Activated T-helper 1 cell treated with Interleukin-2 at 50 U/mL for 16 hours (primary cell): ENCODE measurements around the gene FRMD3.

Source experiments
- DNase-seq: peaks from one replicate; pipeline ENCODE4 v3.0.0-alpha.2; 2020; ENCODE audit warnings: low read depth

The FRMD3 gene

DNA sequence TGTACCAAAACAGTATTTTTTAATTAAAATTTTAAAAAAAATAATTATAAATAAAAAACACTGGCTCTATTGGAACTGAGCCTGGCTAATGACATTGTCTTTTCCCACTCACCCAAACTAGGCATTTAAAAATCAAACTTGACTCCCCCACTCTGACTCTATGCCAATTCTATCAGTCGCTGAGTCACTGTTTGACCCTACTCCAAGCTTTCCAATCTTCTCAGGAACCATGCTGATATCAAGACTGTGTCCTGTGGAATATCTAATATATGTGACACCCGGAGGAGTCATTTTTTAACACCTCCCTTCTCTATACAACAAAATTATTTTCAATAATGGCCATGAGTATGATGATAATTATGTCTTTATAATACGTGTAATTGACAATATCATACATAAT lies 303.7 kb downstream of the FRMD3 start:
- no peak for DNase-seq

GRCh38 chr9:83233647-83234046 lies 304.6 kb downstream of the FRMD3 start:
- no peak for DNase-seq

- DNase-seq, result no peak
These were observed 307.2 kb downstream of the FRMD3 start for GRCh38 chr9:83231039-83231438.

GRCh38 chr9:83220730-83221129 lies 317.5 kb downstream of the FRMD3 start:
- DNase-seq, result no peak

- no peak for DNase-seq
These were observed 318.2 kb downstream of the FRMD3 start for GRCh38 chr9:83219924-83220438.

DNA sequence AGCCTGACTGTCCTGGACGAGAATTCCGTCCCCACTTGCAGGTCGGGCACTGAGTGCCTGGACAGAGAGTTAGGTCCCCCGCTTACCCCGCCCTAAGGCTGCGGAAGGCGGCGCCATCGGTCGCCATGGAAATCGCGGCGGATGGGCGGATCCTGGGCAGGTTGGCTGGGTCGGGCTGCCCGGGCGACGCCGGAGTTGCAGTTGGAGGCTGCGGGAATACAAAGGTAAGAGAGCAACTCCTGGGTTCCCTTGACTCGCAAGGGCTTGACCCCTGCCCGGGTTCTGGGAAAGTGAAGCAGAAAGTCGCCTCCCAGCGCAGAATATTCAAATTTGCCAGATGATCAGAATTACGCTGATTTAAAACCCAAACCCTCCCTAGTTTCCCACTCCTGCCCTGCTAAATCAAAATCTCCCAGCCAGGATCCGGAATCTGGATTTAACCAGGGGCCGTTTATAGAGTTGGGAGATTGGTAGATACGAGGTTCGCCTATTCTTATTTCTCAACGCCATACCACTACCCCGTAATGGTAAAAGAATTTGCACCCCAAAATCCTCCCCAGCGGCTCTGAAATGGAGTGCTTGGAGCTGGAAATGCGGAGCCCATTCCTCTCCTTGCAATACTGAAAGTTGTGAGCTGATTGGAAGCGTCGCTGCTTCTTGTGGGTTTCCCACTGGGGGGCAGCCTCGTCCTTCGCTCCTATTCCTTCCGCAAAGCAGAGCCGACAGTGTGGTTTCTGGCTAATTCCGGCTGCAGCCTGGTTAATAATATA lies 318.9 kb downstream of the FRMD3 start:
- DNase-seq, result no peak

DNA sequence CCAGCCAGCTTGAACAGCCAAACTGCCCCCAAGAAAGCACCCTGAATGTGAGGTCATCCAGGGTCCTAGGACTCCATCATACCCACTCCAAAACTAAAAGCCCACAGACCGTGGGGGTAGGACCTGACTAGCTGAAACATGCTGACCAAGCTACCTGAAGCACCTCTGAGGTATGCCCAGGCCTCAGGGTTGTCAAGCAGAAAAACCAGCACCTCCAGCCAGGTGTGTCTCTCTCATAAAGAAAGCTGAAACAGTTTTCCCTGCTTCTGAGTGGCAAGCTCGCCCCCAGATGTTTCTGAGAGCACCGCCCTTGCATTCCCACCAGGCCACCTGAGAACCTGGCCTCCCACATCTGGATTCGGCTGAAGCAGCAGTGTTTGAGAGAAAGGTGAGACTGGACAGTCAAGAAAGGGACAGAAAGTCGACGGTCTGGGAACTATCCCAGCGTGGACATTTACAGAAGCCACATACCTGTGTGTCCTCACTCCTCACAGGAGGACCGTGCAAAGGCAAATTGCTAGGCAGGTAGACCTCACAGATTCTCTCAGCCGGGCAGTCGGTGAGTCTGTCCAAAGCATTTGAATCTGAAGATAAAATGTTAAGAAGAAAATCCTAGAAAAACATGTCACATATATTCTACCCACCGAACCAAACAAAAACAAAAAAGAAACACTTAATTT lies 319.6 kb downstream of the FRMD3 start:
- no peak for DNase-seq

DNA sequence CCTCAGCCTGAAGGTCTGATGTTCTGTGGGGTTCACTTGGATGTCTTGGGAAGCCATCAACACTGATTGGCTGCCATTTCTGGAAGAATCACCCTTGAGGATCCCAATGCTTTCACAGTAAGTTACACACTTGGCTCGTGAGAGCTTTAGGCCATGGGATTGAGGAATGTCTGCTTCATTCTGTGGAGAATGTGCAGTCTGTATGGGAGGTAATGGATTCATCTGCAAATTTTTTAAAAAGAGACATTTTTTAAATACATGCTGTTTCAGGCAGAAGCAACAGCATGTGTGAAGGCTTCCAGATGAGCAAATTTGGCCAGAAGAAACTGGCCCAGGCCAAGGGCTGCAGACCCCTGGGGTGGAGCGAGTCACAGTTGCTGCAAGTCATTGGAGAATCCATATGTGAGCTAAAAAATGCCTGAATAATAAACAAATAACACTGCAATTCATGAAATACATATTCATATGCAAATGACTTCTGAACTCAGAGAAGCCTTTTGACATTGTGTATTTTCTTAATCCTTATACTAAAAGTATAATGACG lies 328.9 kb downstream of the FRMD3 start:
- no peak for DNase-seq

DNA sequence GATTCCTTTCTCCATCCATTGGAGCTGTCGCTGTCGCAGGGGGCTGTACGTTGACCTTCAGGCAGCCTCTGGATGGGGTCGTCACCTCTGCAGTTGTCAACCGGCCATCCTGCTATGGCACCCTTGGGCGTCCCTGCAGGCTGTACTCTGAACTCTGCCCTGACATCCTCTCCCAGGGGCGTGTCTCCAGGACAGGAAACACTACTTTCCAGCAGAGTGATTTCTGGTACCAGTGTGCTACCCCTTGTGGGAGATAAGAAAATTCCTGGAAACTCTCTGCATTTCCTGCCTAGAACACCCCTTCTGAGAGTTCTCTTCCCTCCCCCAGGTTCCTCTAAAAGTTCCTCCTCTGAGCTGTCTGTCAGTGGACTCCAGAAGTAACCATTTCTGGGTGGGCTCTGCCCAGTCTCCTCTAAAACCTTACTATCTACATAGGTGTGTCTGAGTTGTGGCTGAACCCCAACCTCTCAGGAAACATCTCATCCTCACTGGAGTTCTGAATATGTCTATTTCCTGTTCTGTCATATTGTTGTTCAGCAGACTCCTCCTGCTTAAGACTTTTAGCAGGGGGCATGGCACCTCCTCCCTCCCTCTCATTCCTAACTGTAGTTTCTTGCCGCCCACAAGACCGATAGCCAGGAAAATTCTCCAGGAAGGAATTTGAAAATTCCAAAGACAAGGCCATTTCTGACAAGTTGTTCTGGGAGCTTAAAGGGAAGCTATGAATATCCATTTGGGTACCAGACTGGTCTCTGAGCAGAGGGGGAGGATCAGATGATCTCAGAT lies 329.9 kb downstream of the FRMD3 start:
- no peak for DNase-seq

DNA sequence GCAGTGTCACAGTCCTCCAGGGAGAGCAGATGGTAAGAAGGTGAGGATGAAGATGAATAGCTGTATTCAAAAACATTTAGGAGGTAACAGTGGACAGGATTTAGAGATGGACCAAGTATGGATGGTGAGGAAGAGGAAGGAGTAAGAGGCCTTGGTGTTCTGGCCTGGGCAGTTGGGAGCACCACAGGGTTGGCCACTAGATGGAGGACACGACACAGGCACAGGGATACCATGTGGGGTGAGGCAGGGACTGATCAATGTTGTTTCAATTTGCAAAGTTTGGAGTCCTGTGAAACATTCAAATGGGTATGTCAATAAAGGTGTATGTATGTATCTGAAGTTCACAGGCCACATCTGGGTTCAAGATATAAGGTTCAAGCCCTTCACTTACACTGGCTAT lies 334.2 kb downstream of the FRMD3 start:
- DNase-seq, result no peak

- no peak for DNase-seq
These were observed 337.7 kb downstream of the FRMD3 start for GRCh38 chr9:83200531-83200930.

DNA sequence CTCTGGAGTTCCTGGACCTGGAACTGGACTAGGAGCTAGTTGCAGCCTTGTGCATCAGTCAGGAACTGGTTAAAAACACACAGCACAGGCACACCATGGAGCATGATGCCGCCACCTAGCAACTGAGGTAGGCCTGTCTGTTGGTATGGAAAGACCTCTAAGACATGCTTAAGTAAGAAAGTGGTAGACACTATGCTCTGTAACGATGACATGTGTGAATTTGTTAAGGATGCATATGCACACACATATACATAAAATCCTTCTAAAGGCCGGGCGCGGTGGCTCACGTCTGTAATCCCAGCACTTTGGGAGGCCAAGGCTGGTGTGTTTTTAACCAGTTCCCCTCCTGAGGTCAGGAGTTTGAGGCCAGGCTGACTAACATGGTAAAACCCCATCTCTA lies 338.4 kb downstream of the FRMD3 start:
- DNase-seq, result no peak

- DNase-seq, result no peak
These were observed 339.0 kb downstream of the FRMD3 start for GRCh38 chr9:83199240-83199639.

DNA sequence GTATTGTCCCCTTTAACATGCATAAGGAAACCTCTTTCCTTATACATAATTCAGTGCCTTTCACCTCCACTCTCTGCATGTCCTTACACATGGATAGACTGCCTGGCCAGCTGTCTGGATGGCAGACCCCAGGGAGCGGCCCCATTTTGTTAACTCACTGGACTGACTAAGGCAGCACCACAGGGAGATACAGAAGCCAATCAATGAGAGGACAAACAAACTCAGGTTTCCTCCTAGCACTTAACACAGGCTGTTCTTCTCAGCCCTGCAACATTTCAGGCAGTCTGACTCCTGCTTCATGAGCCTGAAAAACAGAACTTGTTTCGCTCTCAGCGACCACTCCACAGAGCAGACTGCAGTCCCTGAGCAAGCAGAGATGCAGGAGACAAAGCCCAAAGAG lies 339.8 kb downstream of the FRMD3 start:
- DNase-seq, result no peak

DNA sequence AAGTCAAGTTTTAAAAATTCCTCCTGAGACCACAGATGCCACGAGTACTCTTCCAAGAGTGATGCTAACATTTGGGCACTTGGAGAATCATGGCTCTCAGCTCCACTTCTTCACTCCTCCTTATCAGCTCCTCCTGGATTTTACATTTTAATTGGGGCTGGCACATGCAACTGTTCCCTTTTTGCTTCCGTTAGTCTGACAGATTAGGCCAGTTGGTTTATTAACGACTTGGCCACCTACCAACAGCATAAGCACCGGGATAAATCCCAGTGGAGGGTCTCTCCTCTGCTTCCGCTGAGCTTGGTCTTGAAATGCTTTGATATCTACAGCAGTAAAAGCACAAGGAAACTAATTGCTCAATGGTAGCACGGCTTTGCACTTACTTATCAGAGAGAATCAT lies 340.6 kb downstream of the FRMD3 start:
- no peak for DNase-seq

- no peak for DNase-seq
These were observed 341.3 kb downstream of the FRMD3 start for GRCh38 chr9:83196946-83197345.
